HG03521 (cell line): ENCODE data around the gene HMGN2.

Experiments used
- ATAC-seq: cut with Tn5 transposase; IDR thresholded peaks from one replicate; pipeline ENCODE4 v1.9.1; 2021; ENCODE audit warnings: mild to moderate bottlenecking, moderate library complexity; ENCODE audit not compliant: unreplicated experiment

Gene HMGN2

GRCh38 chr1:26472320-26472900 is at the start of gene HMGN2:
Gene HMGN2 (plus strand): TSS chr1:26472440. CDS start chr1:26472613, 173 bp downstream.
- peak; percentile 38 for ATAC-seq

- no peak for ATAC-seq
Observed at GRCh38 chr1:26429721-26430120, 42.5 kb upstream of the HMGN2 start.

- peak; percentile 94 for ATAC-seq
Observed at GRCh38 chr1:26431979-26432695, 40.1 kb upstream of the HMGN2 start, which contains the start of gene DHDDS. Gene DHDDS (plus strand): TSS chr1:26432321. CDS start chr1:26432946, 625 bp downstream.

- no peak for ATAC-seq
Observed at GRCh38 chr1:26432793-26433192, 39.4 kb upstream of the HMGN2 start.

- no peak for ATAC-seq
Observed at GRCh38 chr1:26434161-26434752, 38.0 kb upstream of the HMGN2 start.

- ATAC-seq: no peak
Observed at GRCh38 chr1:26438041-26438440, 34.2 kb upstream of the HMGN2 start.

GRCh38 chr1:26440259-26440658 is 32.0 kb upstream of the HMGN2 start:
- ATAC-seq: no peak

GRCh38 chr1:26449868-26450267 is 22.4 kb upstream of the HMGN2 start:
- ATAC-seq: no peak

GRCh38 chr1:26450908-26451307 is 21.3 kb upstream of the HMGN2 start:
- no peak for ATAC-seq

- ATAC-seq: no peak
Observed at GRCh38 chr1:26452459-26453183, 19.6 kb upstream of the HMGN2 start.

GRCh38 chr1:26459148-26459547 is 13.1 kb upstream of the HMGN2 start:
- no peak for ATAC-seq

GRCh38 chr1:26459573-26460031 is 12.6 kb upstream of the HMGN2 start:
- no peak for ATAC-seq

- no peak for ATAC-seq
Observed at GRCh38 chr1:26468911-26469310, 3.3 kb upstream of the HMGN2 start.

- no peak for ATAC-seq
Observed at GRCh38 chr1:26469558-26469957, 2.7 kb upstream of the HMGN2 start.

GRCh38 chr1:26470878-26471497 is 1.3 kb upstream of the HMGN2 start:
- no peak for ATAC-seq

GRCh38 chr1:26471498-26472319 is 531 bp upstream of the HMGN2 start:
- ATAC-seq: peak; percentile 2

- ATAC-seq: peak; percentile 76
Observed at GRCh38 chr1:26472901-26473845, 933 bp downstream of the HMGN2 start.

- ATAC-seq: no peak
Observed at GRCh38 chr1:26474818-26475217, 2.6 kb downstream of the HMGN2 start.

- ATAC-seq: no peak
Observed at GRCh38 chr1:26475989-26476388, 3.7 kb downstream of the HMGN2 start.
